ENCODE measurements around the gene CLIP2.
"Not testable (repeated sequence)": the region's sequence is repeated elsewhere in the genome, so short reads cannot be mapped to it uniquely, and the experiment has no call there.

GRCh38 chr7:74402668-74403067 is 113.5 kb downstream of the CLIP2 start:
- not testable (repeated sequence) for TF ChIP-seq EZH2 (IDR thresholded peaks at IDR 0.05; ENCODE audit: borderline replicate concordance, low read depth, low read length, poor library complexity, severe bottlenecking); CTCF (conservative IDR thresholded peaks at IDR 0.05; ENCODE audit: low read depth, low read length)

All from A673 (cell line).